MG63 (cell line): ENCODE measurements around the gene TBC1D10A. TPM values are rescaled to one million over a fixed set of nuclear protein-coding genes. Genes with fewer than 3 reads are reported as not detected.

Source experiments
- total RNA-seq: library from RNA; depleted of rRNA; stranded (reverse); fragments of >200 nt; shearing (Covaris generic); gene quantifications from 2 replicates; pipeline ENCODE4 v1.2.3, GENCODE V29; 2014; ENCODE audit warnings: low replicate concordance; rRNA removed

Gene TBC1D10A
- total RNA-seq, 1 experiment from 2014 or later = 25.7 TPM

Other genes with a start within 250 kb of the TBC1D10A start
- not detected in 2 replicates for gene HORMAD2, start 246.5 kb downstream of the TBC1D10A start, total RNA-seq
- gene LIF, start 80.2 kb downstream of the TBC1D10A start, total RNA-seq = 11.1 and 13.0 TPM in 2 replicates
- gene OSM, start 60.1 kb downstream of the TBC1D10A start, total RNA-seq = not detected in 2 replicates
- gene CASTOR1, start 37.4 kb downstream of the TBC1D10A start, total RNA-seq = 2.3 and 4.1 TPM in 2 replicates
- gene SF3A1, start 30.0 kb upstream of the TBC1D10A start, total RNA-seq = 6.9 and 19.5 TPM in 2 replicates
- 1.0 and 2.6 TPM in 2 replicates for gene CCDC157, start 30.1 kb upstream of the TBC1D10A start, total RNA-seq
- gene RNF215, start 60.5 kb upstream of the TBC1D10A start, total RNA-seq = 26.9 and 29.6 TPM in 2 replicates
- gene SEC14L2, start 70.1 kb upstream of the TBC1D10A start, total RNA-seq = 16.3 and 30.2 TPM in 2 replicates
- gene MTFP1, start 98.8 kb upstream of the TBC1D10A start, total RNA-seq = 25.3 and 35.5 TPM in 2 replicates
- not detected in 2 replicates for gene SEC14L3, start 145.1 kb upstream of the TBC1D10A start, total RNA-seq
- 1.6 and 4.9 TPM in 2 replicates for gene SEC14L4, start 178.8 kb upstream of the TBC1D10A start, total RNA-seq
- gene SEC14L6, start 219.8 kb upstream of the TBC1D10A start, total RNA-seq = not detected in 2 replicates
- gene GAL3ST1, start 247.7 kb upstream of the TBC1D10A start, total RNA-seq = not detected in 2 replicates